ENCODE results near the gene TJP1. TPM values are rescaled to one million over a fixed set of nuclear protein-coding genes. Genes with fewer than 3 reads are reported as not detected.

The TJP1 gene
- total RNA-seq, 1 experiment from 2014 or later: 140 TPM

DNA sequence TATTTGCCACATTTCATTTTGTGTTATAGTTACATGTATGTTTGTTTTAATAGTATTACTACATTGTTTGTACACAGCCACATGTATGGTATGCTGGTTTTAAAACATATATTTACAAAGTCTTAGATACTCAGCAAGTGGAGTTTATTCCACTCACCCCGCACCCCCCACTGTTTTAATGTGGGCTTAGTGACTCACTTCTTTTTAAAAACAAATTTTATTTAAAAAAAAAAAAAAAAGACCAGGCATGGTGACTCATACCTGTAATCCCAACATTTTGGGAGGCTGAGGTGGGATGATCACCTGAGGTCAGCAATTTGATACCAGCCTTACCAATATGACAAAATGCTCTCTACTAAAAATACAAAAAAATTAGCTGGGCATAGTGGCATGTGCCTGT lies 26.9 kb upstream of the TJP1 start:
- H3K4me3 Mint-ChIP-seq: no peak overlapping the region
- no peak overlapping the region for H3T11ph ChIP-seq (ENCODE audit: low read length)
- H3K4me1 ChIP-seq (ENCODE audit: insufficient read depth, low read length): no peaks in the 10 kb centered on the region; the same call in 1 of the 2 replicates
- no CpG with 5 or more reads among the region's 1 CpG for WGBS (ENCODE audit: extremely low coverage, insufficient read length, low lambda C conversion rate)
- H3K18ac ChIP-seq (ENCODE audit: insufficient read length, low read depth, low read length): no peak overlapping the region
- no peak overlapping the region for H2BK12ac ChIP-seq (ENCODE audit: insufficient read length, low read depth, low read length)
- peaks cover 20 to 26% of the 10 kb centered on the region in 2 experiments for H3K4me1 Mint-ChIP-seq
- H3K23me2 ChIP-seq (ENCODE audit: insufficient read length, low read depth, low read length, poor library complexity, severe bottlenecking): no peaks in the 10 kb centered on the region
- H2BK20ac ChIP-seq (ENCODE audit: low read depth, low read length, poor library complexity, severe bottlenecking): no peak overlapping the region
- no peak overlapping the region for H2BK120ac ChIP-seq (ENCODE audit: low read depth, low read length, poor library complexity, severe bottlenecking)
- H4K8ac ChIP-seq (replicated peaks; ENCODE audit: insufficient read length, low read depth, low read length): no peak overlapping the region
- no peak overlapping the region for H3K23ac ChIP-seq (ENCODE audit: insufficient read length, low read depth, low read length)
- no peak overlapping the region for H2BK5ac ChIP-seq (ENCODE audit: insufficient read length, low read length)
- no peaks in the 10 kb centered on the region for H4K20me1 ChIP-seq (ENCODE audit: control insufficient read depth, insufficient read depth, insufficient read length)
- no peak overlapping the region for H2BK15ac ChIP-seq (ENCODE audit: low read depth, low read length)
- no peak overlapping the region for H3K4me2 ChIP-seq (ENCODE audit: insufficient read depth, insufficient read length, low read length)
- TF ChIP-seq, protein P1, sequence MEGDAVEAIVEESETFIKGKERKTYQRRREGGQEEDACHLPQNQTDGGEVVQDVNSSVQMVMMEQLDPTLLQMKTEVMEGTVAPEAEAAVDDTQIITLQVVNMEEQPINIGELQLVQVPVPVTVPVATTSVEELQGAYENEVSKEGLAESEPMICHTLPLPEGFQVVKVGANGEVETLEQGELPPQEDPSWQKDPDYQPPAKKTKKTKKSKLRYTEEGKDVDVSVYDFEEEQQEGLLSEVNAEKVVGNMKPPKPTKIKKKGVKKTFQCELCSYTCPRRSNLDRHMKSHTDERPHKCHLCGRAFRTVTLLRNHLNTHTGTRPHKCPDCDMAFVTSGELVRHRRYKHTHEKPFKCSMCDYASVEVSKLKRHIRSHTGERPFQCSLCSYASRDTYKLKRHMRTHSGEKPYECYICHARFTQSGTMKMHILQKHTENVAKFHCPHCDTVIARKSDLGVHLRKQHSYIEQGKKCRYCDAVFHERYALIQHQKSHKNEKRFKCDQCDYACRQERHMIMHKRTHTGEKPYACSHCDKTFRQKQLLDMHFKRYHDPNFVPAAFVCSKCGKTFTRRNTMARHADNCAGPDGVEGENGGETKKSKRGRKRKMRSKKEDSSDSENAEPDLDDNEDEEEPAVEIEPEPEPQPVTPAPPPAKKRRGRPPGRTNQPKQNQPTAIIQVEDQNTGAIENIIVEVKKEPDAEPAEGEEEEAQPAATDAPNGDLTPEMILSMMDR (conservative IDR thresholded peaks at IDR 0.05): no peak
- H3K79me1 ChIP-seq (ENCODE audit: insufficient read depth, low read depth, low read length, poor library complexity, severe bottlenecking): no peaks in the 10 kb centered on the region
- H3K27me3 ChIP-seq (ENCODE audit: insufficient read depth, low read length): no peaks in the 10 kb centered on the region
- H3K9me3 Mint-ChIP-seq: peaks cover 15 to 19% of the 10 kb centered on the region in 2 experiments
- H3K27ac Mint-ChIP-seq: no peak overlapping the region
- no peak for DNase-seq
- H3K27ac ChIP-seq (ENCODE audit: insufficient read length, low read depth, low read length): no peak overlapping the region
- no peak overlapping the region for H3K9ac ChIP-seq (ENCODE audit: extremely low read depth, insufficient read length, low read length)
- no peaks in the 10 kb centered on the region for H3K9me3 ChIP-seq (ENCODE audit: control insufficient read depth, low read depth, low read length)
- H3K79me2 ChIP-seq (ENCODE audit: insufficient read depth, low read length): no peaks in the 10 kb centered on the region
- H2AFZ ChIP-seq (ENCODE audit: low read length): no peak overlapping the region
- no peak overlapping the region for H4K5ac ChIP-seq (ENCODE audit: insufficient read length, low read depth, low read length)
- H3K27me3 Mint-ChIP-seq (ENCODE audit: low read depth): no peaks in the 10 kb centered on the region; the same call in 1 of the 2 replicates
- H2AK5ac ChIP-seq (ENCODE audit: insufficient read length, low read length): no peak overlapping the region
- H3K14ac ChIP-seq (ENCODE audit: insufficient read depth, low read length): no peak overlapping the region
- H4K91ac ChIP-seq (ENCODE audit: insufficient read length, low read depth, low read length): no peak overlapping the region
- peaks cover 10 to 20% (median 14%) of the 10 kb centered on the region in 3 experiments for H3K36me3 Mint-ChIP-seq (ENCODE audit: insufficient read depth in 1 of 3, low read depth in 3 of 3)
- H3K56ac ChIP-seq (ENCODE audit: insufficient read length, low read depth, low read length): no peak overlapping the region
- no peak overlapping the region for H3K4ac ChIP-seq (ENCODE audit: low read depth, low read length)
